SK-N-SH treated with all-trans-retinoic acid at 6 μM for 48 hours (cell line): Measurements from ENCODE around the gene SRY.
"Not testable (repeated sequence)": the region's sequence is repeated elsewhere in the genome, so short reads cannot be mapped to it uniquely, and the experiment has no call there.

Source experiments
- ATAC-seq: fragments of 200-7000 bp; cut with Tn5 transposase; 3 replicates; pipeline ENCODE4 v1.9.1; 2020; ENCODE audit warnings: mild to moderate bottlenecking, moderate library complexity
- ARNTL ChIP-seq: fragments of 450-650 bp; formaldehyde crosslinking; IDR thresholded peaks from 2 replicates; pipeline ENCODE4 v1.5.0; 2020; ENCODE audit warnings: low read depth, mild to moderate bottlenecking, moderate library complexity, borderline replicate concordance
- BACH2 ChIP-seq: fragments of 250-450 bp; sonication (Bioruptor Pico); IDR thresholded peaks from 2 replicates; pipeline ENCODE4 v1.9.0; 2021; ENCODE audit warnings: mild to moderate bottlenecking, borderline replicate concordance
- CREB5 ChIP-seq: fragments of 250-450 bp; sonication (Bioruptor Pico); IDR thresholded peaks from 2 replicates; pipeline ENCODE4 v1.5.1; 2020; ENCODE audit warnings: low read depth, mild to moderate bottlenecking, moderate library complexity
- CSDC2 ChIP-seq: fragments of 250-450 bp; sonication (Bioruptor Pico); IDR thresholded peaks from 2 replicates; pipeline ENCODE4 v1.5.0; 2020; ENCODE audit warnings: mild to moderate bottlenecking, moderate library complexity
- CSRNP3 ChIP-seq: fragments of 250-450 bp; sonication (Bioruptor Pico); IDR thresholded peaks from 2 replicates; pipeline ENCODE4 v1.5.1; 2021; ENCODE audit warnings: mild to moderate bottlenecking, moderate library complexity
- ESRRG ChIP-seq: fragments of 250-450 bp; sonication (Bioruptor Pico); IDR thresholded peaks from 2 replicates; pipeline ENCODE4 v1.6.1; 2021; ENCODE audit warnings: mild to moderate bottlenecking
- GLIS3 ChIP-seq: fragments of 250-450 bp; sonication (Bioruptor Pico); IDR thresholded peaks from 2 replicates; pipeline ENCODE4 v1.5.0; 2020; ENCODE audit warnings: mild to moderate bottlenecking, moderate library complexity
- ISL1 ChIP-seq: fragments of 250-450 bp; sonication (Bioruptor Pico); IDR thresholded peaks from 2 replicates; pipeline ENCODE4 v2.1.2; 2022; ENCODE audit warnings: mild to moderate bottlenecking, moderate library complexity
- OSR1 ChIP-seq: fragments of 250-450 bp; sonication (Bioruptor Pico); IDR thresholded peaks from 2 replicates; pipeline ENCODE4 v1.8.0; 2022; ENCODE audit warnings: moderate library complexity, mild to moderate bottlenecking, inconsistent platforms
- PATZ1 ChIP-seq: fragments of 250-450 bp; sonication (Bioruptor Pico); IDR thresholded peaks from 2 replicates; pipeline ENCODE4 v1.8.0; 2020; ENCODE audit warnings: mild to moderate bottlenecking, moderate library complexity, borderline replicate concordance
- POU6F1 ChIP-seq: fragments of 250-450 bp; sonication (Bioruptor Pico); IDR thresholded peaks from 2 replicates; pipeline ENCODE4 v1.8.0; 2021; ENCODE audit warnings: low read depth, mild to moderate bottlenecking, moderate library complexity, borderline replicate concordance
- PPARA ChIP-seq: fragments of 250-450 bp; sonication (Bioruptor Pico); IDR thresholded peaks from 2 replicates; pipeline ENCODE4 v1.5.0; 2020; ENCODE audit warnings: mild to moderate bottlenecking, borderline replicate concordance
- RARB ChIP-seq: fragments of 250-450 bp; sonication (Bioruptor Pico); IDR thresholded peaks from 2 replicates; pipeline ENCODE4 v1.8.0; 2021; ENCODE audit warnings: mild to moderate bottlenecking, moderate library complexity
- SNAI2 ChIP-seq: fragments of 250-450 bp; sonication (Bioruptor Pico); IDR thresholded peaks from 2 replicates; pipeline ENCODE4 v1.5.0; 2020; ENCODE audit warnings: mild to moderate bottlenecking, moderate library complexity
- TCF4 ChIP-seq: fragments of 250-450 bp; sonication (Bioruptor Pico); IDR thresholded peaks from 2 replicates; pipeline ENCODE4 v1.8.0; 2021; ENCODE audit warnings: mild to moderate bottlenecking, moderate library complexity, borderline replicate concordance
- TOX ChIP-seq: fragments of 250-450 bp; sonication (Bioruptor Pico); IDR thresholded peaks from 2 replicates; pipeline ENCODE4 v1.8.0; 2021; ENCODE audit warnings: mild to moderate bottlenecking, moderate library complexity, borderline replicate concordance
- ZC3H10 ChIP-seq: fragments of 250-450 bp; sonication (Bioruptor Pico); IDR thresholded peaks from 2 replicates; pipeline ENCODE4 v1.5.1; 2021; ENCODE audit warnings: mild to moderate bottlenecking, moderate library complexity
- ZFP3 ChIP-seq: fragments of 250-450 bp; sonication (Bioruptor Pico); IDR thresholded peaks from 2 replicates; pipeline ENCODE4 v1.5.0; 2020; ENCODE audit warnings: mild to moderate bottlenecking, moderate library complexity
- ZFP30 ChIP-seq: fragments of 450-650 bp; formaldehyde crosslinking; IDR thresholded peaks from 2 replicates; pipeline ENCODE4 v1.5.0; 2022; ENCODE audit warnings: mild to moderate bottlenecking, moderate library complexity
- ZNF565 ChIP-seq: fragments of 450-650 bp; formaldehyde crosslinking; conservative IDR thresholded peaks from 2 replicates; pipeline ENCODE4 v1.5.0; 2020; ENCODE audit warnings: low read depth, mild to moderate bottlenecking, moderate library complexity
- ZNF70 ChIP-seq: fragments of 450-650 bp; formaldehyde crosslinking; IDR thresholded peaks from 2 replicates; pipeline ENCODE4 v1.5.0; 2020; ENCODE audit warnings: mild to moderate bottlenecking, moderate library complexity

SRY gene

GRCh38 chrY:2835230-2835629, 47.7 kb upstream of the SRY start:
- no peak for TF ChIP-seq SNAI2 (CRISPR knock-in tag)

GRCh38 chrY:2828497-2828896, 41.0 kb upstream of the SRY start:
- ATAC-seq: no peak
- TF ChIP-seq ZFP3 (CRISPR knock-in tag) (no peak), ESRRG (CRISPR knock-in tag) (no peak), GLIS3 (CRISPR knock-in tag) (no peak), BACH2 (CRISPR knock-in tag) (no peak), SNAI2 (CRISPR knock-in tag) (no peak), RARB (CRISPR knock-in tag) (no peak), ZNF565 (CRISPR knock-in tag) (no peak), TCF4 (CRISPR knock-in tag) (no peak)

More at GRCh38 chrY:2835230-2835629, 47.7 kb upstream of the SRY start:
- ATAC-seq: no peak

GRCh38 chrY:2824471-2824870, 37.0 kb upstream of the SRY start:
- TF ChIP-seq GLIS3 (CRISPR knock-in tag) (no peak), SNAI2 (CRISPR knock-in tag) (no peak), BACH2 (CRISPR knock-in tag) (no peak), TOX (CRISPR knock-in tag) (no peak), ZNF70 (CRISPR knock-in tag) (no peak), ZFP30 (no peak), CREB5 (no peak), RARB (CRISPR knock-in tag) (no peak), PPARA (CRISPR knock-in tag) (no peak), ZFP3 (CRISPR knock-in tag) (no peak), ISL1 (no peak), OSR1 (CRISPR knock-in tag) (no peak), ZNF565 (CRISPR knock-in tag) (no peak), POU6F1 (CRISPR knock-in tag) (no peak), CSRNP3 (CRISPR knock-in tag) (no peak)
- no peak for ATAC-seq

- ATAC-seq: not testable (repeated sequence)
Measured at GRCh38 chrY:2817146-2817896, 29.8 kb upstream of the SRY start.

GRCh38 chrY:2800246-2800645, 12.8 kb upstream of the SRY start:
- ATAC-seq: no peak
- TF ChIP-seq PATZ1 (CRISPR knock-in tag): no peak
- no peak for TF ChIP-seq ESRRG (CRISPR knock-in tag)
- TF ChIP-seq BACH2 (CRISPR knock-in tag): no peak
- TF ChIP-seq TCF4 (CRISPR knock-in tag): no peak
- TF ChIP-seq ZFP3 (CRISPR knock-in tag): no peak
- TF ChIP-seq ZNF70 (CRISPR knock-in tag): no peak
- no peak for TF ChIP-seq PPARA (CRISPR knock-in tag)
- TF ChIP-seq POU6F1 (CRISPR knock-in tag): no peak
- no peak for TF ChIP-seq CSDC2
- no peak for TF ChIP-seq ZFP30
- no peak for TF ChIP-seq RARB (CRISPR knock-in tag)
- TF ChIP-seq ZNF565 (CRISPR knock-in tag): no peak
- TF ChIP-seq CSRNP3 (CRISPR knock-in tag): no peak
- no peak for TF ChIP-seq ARNTL (CRISPR knock-in tag)
- TF ChIP-seq GLIS3 (CRISPR knock-in tag): no peak
- no peak for TF ChIP-seq ZC3H10
- no peak for TF ChIP-seq OSR1 (CRISPR knock-in tag)
- TF ChIP-seq TOX (CRISPR knock-in tag): no peak
- no peak for TF ChIP-seq SNAI2 (CRISPR knock-in tag)
